GM21423 (cell line): ENCODE results near the gene C1orf141.
"Not testable (repeated sequence)": the region's sequence is repeated elsewhere in the genome, so short reads cannot be mapped to it uniquely, and the experiment has no call there.

ENCODE experiments used
- ATAC-seq: cut with Tn5 transposase; IDR thresholded peaks from one replicate; pipeline ENCODE4 v1.9.1; 2021; ENCODE audit warnings: mild to moderate bottlenecking, moderate library complexity; ENCODE audit not compliant: unreplicated experiment

Gene C1orf141

GRCh38 chr1:67134695-67135094 lies at the start of gene C1orf141:
Gene C1orf141, minus strand, starts transcription at chr1:67134970. Its CDS starts 7,730 bp downstream, at chr1:67127240.
- ATAC-seq: no peak

GRCh38 chr1:67175530-67176087 lies 40.8 kb upstream of the C1orf141 start:
- no peak for ATAC-seq

- ATAC-seq: no peak
These were observed 40.0 kb upstream of the C1orf141 start for GRCh38 chr1:67174716-67175284.

GRCh38 chr1:67173988-67174387 lies 39.2 kb upstream of the C1orf141 start:
- ATAC-seq: no peak

GRCh38 chr1:67171978-67172377 lies 37.2 kb upstream of the C1orf141 start:
- peak; percentile 34 for ATAC-seq

- no peak for ATAC-seq
These were observed 36.8 kb upstream of the C1orf141 start for GRCh38 chr1:67171574-67171955.

- ATAC-seq: no peak
These were observed 36.2 kb upstream of the C1orf141 start for GRCh38 chr1:67170751-67171573.

- no peak for ATAC-seq
These were observed 35.2 kb upstream of the C1orf141 start for GRCh38 chr1:67169932-67170331.

GRCh38 chr1:67169496-67169895 lies 34.7 kb upstream of the C1orf141 start:
- peak; percentile 42 for ATAC-seq

- ATAC-seq: peak; percentile 72
These were observed 31.4 kb upstream of the C1orf141 start, which contains the start of gene IL23R for GRCh38 chr1:67166196-67166595. Gene IL23R, plus strand, starts transcription at chr1:67166454. Its CDS starts 1,667 bp downstream, at chr1:67168121.

GRCh38 chr1:67165468-67166041 lies 30.8 kb upstream of the C1orf141 start:
- no peak for ATAC-seq

- ATAC-seq: peak; percentile 46
These were observed 28.2 kb upstream of the C1orf141 start for GRCh38 chr1:67162954-67163353.

- no peak for ATAC-seq
These were observed 24.5 kb upstream of the C1orf141 start for GRCh38 chr1:67159233-67159632.

- no peak for ATAC-seq
These were observed 23.6 kb upstream of the C1orf141 start for GRCh38 chr1:67158401-67158800.

- ATAC-seq: no peak
These were observed 16.2 kb upstream of the C1orf141 start for GRCh38 chr1:67150931-67151330.

GRCh38 chr1:67149179-67149770 lies 14.5 kb upstream of the C1orf141 start:
- ATAC-seq: peak; percentile 96

- ATAC-seq: peak; percentile 7
These were observed 13.9 kb upstream of the C1orf141 start for GRCh38 chr1:67148516-67149178.

- not testable (repeated sequence) for ATAC-seq
These were observed 13.2 kb upstream of the C1orf141 start for GRCh38 chr1:67147973-67148372.

- no peak for ATAC-seq
These were observed 11.8 kb upstream of the C1orf141 start for GRCh38 chr1:67146539-67146938.

- no peak for ATAC-seq
These were observed 11.3 kb upstream of the C1orf141 start for GRCh38 chr1:67146101-67146500.

GRCh38 chr1:67144696-67145095 lies 9.9 kb upstream of the C1orf141 start:
- ATAC-seq: no peak
